HG03060 (cell line): ENCODE results near the gene CABLES1.
"Not testable (repeated sequence)": the region's sequence is repeated elsewhere in the genome, so short reads cannot be mapped to it uniquely, and the experiment has no call there.

Experiments used
- ATAC-seq: cut with Tn5 transposase; IDR thresholded peaks from one replicate; pipeline ENCODE4 v1.9.1; 2021; ENCODE audit warnings: low read depth, moderate number of reproducible peaks; ENCODE audit not compliant: unreplicated experiment

The CABLES1 gene, protein sequence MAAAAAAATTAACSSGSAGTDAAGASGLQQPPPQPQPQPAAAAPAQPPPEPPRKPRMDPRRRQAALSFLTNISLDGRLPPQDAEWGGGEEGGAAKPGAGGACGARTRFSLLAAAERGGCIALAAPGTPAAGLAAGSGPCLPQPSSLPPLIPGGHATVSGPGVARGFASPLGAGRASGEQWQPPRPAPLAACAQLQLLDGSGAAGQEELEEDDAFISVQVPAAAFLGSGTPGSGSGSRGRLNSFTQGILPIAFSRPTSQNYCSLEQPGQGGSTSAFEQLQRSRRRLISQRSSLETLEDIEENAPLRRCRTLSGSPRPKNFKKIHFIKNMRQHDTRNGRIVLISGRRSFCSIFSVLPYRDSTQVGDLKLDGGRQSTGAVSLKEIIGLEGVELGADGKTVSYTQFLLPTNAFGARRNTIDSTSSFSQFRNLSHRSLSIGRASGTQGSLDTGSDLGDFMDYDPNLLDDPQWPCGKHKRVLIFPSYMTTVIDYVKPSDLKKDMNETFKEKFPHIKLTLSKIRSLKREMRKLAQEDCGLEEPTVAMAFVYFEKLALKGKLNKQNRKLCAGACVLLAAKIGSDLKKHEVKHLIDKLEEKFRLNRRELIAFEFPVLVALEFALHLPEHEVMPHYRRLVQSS

DNA sequence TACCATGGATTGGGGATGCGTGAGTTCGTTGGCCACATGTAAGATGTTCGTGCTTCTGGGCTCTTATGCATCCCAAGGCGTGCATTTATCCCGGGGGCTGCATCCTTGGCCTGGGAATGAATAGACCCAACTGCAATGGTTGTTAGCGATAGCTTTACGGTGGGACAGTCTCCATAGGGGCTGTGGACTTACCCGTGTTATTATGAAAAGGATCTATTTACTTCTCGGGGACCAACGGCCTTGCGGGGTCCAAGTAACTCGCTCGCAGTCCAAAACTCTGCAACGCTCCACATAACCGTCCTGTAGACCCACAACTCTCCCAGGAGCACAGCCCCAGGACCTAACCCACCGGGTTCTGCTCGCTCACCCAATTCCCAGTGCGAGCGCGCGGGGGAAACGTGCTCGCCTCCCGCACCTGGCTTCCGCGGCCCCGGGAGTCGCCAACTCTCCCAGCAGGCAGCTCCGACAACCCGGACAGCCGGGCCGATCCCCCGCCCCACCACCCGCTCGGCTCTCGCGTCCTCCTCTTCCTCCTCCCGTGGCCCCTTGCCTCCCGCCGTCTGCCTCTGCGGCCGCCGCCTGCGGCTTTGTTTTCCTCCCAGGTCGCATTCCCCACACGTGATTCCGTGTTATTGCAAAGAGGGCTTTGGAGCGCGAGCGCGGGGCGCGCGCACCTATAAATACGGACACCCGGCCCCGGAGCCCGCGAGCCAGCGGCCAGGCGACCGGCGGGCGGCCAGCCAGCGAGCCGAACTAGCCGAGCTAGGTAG lies at the start of gene CABLES1:
CABLES1 (plus strand) TSS at position 706 of the 770 bp plus-strand sequence. CDS start 278 bp downstream, outside the sequence.
- no peak for ATAC-seq

DNA sequence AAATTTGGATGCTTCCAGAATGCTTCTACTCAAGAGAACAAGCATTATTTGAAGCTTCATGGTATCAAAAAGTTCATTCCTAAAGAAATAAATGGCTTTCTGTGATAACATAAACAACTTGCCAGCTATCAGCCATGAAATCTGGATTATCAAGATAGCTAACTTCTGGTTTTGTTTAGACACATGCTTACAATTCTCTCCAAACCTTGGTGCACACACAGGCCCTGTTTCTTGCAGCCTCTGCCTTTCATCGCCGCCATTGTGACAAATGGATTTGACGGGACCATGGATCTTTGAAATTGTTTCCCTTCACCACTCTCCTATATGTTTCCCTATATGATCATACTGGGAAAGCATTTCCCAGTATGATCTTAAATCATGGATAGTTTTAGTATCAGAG lies 47.9 kb upstream of the CABLES1 start:
- no peak for ATAC-seq

DNA sequence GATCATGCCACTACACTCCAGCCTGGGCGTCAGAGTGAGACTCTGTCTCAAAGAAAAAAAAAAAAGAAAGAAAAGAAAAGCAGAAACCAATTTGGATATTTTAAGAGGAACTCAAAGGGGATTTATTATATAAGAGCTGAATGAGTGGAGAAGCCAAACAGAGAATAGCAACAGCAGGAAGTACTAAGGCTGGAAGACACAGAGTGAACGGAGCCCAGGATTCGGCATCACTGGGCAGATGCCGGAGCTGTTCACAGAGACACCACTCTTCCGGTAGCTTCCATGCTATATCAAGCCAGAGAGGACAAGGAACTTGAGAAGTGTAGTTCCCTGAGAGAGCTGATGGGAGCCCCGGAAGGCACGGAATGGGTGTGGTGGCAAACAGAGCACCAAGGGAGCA lies 47.0 kb upstream of the CABLES1 start:
- ATAC-seq = no peak

DNA sequence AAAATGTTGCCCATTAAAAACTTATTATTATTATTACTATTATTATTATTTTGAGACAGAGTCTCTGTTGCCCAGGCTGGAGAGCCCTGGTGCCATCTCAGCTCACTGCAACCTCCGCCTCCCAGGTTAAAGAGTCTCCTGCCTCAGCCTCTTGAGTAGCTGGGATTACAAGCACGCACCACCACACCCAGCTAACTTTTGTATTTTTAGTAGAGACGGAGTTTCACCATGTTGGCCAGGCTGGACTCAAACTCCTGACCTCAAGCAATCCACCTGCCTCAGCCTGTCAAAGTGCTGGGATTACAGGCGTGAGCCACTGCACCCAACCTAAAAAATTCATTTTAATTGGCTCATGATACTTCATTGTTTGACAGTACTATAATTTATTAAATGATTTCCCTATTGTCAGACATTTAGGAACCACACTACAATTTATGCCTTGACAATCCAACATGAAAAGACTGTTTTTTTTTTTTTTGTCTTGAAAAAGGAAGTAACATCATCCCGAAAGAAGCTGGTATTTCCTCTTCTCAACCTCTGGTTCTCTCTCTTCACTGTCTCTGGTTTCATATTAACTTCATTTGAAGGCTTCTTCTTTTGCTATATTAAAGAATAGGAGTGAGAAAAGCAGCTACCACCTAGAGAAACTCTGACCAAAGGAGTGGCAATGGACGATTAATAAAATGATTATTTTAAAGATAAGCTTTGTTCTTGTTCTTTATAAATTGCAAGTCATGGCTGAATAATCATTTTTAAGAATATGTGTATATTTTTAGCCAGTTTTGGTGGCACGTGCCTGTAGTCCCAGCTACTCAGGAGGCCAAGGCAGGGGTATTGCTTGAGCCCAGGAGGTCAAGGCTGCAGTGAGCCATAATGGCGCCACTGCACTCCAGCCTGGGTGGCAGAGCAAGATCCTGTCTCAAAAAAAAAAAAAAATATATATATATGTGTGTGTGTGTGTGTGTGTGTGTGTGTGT lies 44.0 kb upstream of the CABLES1 start:
- not testable (repeated sequence) for ATAC-seq

DNA sequence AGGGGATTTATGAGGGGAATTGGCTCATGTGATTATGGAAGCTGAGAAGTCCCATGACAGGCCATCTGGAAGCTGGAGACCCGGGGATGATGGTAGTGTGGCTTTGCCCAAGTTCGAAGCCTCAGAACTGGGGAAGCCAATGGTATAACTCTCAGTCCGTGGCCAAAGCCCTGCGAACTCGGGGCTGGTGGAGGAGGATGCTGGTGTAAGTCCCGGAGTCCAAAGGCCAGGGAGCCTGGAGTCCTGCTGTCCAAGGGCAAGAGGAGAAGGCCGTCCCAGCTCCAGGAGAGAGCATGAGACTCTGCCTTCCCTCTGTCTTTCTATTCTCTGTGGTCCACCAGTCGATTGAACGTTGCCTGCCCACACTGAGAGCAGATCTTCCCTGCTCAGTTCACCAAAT lies 43.2 kb upstream of the CABLES1 start:
- no peak for ATAC-seq

DNA sequence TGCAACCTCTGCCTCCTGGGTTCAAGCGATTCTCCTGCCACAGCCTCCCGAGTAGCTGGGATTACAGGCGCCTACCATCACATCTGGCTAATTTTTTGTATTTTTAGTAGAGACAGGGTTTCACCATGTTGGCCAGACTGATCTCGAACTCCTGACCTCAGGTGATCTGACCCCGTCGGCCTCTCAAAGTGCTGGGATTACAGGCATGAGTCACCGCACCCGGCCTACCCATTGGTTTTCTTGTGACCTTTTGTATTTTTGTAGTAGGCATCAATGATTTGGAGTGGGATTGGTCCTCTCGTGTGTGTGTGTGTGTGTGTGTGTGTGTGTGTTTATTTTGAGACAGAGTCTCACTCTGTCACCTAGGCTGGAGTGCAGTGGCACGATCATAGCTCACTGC lies 42.2 kb upstream of the CABLES1 start:
- not testable (repeated sequence) for ATAC-seq

DNA sequence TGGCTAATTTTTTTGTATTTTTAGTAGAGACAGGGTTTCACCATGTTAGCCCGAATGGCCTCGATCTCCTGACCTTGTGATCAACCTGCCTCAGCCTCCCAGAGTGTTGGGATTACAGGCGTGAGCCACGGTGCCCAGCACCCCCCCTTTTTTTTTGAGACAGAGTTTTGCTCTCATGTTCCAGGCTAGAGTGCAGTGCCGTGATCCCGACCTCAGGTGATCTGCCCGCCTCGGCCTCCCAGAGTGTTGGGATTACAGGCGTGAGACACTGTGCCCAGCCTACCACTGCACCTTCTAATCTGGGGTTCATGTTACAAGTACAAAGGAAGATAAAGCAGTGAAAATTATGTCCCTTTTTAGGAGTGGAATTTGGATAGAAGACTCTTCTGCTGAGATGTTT lies 41.5 kb upstream of the CABLES1 start:
- ATAC-seq = no peak

DNA sequence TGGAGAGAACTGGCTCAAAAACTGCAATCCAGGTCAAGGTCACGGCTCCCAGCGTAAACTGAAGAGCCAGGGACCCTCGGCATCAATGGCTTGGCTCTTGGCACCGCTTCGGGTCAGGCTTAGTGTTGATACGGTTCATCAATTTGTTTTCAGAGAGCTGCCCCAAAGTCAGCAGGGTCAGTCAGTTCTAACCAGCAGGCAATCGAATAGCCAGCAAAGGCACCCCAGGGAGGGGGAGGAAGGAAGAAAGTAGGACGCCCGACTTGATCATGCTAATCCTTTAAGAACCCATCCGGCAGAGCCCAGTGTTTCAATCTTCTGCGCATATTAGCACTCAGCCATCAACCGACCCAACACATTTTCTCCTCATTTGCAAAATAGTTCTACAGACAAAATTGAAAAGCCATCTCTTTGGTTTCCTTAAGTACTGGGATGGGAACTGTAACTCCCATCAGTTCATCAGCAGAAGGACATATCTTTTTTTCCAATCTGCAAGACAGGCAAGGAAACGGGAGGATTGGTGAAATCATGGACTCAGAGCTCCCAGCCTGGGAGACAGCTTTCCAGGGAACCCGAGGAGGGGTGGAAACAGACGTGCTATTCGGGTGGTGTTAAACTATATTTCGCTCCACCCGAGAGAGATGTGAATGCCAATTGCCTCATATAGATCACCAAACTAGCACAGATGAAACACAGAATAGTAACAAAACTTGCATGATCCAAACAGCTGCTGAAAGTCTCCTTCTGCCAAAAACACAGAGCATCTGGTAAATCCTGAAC lies 40.7 kb upstream of the CABLES1 start:
- no peak for ATAC-seq

DNA sequence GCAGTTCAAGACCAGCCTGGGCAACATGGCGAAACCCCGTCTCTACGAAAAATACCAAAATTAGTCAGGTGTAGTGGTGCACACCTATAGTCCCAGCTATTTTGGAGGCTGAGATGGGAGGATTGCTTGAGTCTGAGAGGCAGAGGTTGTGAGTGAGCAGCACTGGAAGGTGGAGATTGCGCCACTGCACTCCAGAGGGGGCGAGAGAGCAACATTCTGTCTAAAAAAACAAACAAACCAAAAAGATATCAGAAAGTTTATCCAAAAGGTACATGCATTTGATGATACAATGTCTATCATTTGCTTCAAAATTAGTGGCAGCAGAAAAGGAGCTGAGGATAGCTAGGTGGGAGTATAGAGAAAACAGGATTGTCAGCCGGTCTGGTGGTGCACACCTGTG lies 39.8 kb upstream of the CABLES1 start:
- no peak for ATAC-seq

DNA sequence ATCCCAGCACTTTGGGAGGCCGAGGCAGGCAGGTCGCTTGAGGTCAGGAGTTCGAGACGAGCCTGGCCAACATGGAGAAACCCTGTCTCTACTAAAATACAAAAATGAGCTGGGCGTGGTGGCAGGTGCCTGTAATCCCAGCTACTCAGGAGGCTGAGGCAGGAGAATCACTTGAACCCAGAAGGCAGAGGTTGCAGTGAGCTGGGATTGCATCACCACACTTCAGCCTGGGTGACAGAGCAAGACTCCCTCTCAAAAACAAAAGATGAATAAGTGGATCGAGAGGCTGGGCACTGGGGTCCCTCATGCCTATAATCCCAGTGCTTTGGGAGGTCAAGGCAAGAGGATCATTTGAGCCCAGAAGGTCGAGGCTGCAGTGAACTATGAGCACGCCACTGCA lies 38.3 kb upstream of the CABLES1 start:
- ATAC-seq = not testable (repeated sequence)

DNA sequence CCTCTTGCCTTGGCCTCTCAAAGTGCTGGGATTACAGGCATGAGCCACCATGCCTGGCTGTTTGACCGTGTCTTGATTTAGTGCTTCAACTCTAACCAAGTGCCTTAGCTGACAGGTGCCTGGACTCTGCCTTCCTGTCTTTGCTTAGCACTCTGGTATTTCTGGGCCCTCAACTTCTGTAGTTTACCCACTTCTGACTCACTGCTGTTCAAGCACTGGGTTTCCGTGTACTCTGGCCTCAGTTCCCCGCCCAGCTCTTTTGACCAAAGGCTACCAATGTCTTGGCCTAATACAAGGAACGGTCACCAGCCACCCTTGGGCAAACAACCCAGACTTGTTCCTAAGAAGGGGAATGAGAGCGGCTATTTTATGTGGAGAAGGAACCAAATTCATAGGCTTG lies 35.7 kb upstream of the CABLES1 start:
- ATAC-seq = no peak

DNA sequence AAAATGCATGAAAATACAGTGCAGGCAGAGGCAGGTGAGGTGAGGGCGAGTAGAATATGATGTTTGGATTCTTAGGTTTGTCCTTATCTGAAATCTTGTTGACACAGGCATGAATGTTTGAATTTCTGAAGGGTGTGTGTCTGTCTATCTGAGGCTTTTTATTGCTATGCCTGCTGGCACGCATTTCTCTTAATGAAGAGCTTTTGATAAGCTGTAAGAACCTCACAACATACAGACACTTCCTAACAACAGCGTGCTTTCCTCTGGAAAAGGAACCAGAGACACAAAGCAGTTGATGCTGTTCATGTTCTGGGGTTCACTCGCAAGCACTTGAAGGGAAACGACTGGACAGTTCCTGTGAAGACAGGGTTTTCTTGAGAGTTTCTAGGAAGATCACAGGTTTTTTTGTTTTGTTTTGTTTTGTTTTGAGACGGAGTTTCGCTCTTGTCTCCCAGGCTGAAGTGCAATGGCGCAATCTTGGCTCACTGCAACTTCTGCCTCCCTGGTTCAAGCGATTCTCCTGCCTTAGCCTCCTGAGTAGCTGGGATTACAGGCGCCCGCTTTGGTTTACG lies 33.3 kb upstream of the CABLES1 start:
- ATAC-seq = no peak

DNA sequence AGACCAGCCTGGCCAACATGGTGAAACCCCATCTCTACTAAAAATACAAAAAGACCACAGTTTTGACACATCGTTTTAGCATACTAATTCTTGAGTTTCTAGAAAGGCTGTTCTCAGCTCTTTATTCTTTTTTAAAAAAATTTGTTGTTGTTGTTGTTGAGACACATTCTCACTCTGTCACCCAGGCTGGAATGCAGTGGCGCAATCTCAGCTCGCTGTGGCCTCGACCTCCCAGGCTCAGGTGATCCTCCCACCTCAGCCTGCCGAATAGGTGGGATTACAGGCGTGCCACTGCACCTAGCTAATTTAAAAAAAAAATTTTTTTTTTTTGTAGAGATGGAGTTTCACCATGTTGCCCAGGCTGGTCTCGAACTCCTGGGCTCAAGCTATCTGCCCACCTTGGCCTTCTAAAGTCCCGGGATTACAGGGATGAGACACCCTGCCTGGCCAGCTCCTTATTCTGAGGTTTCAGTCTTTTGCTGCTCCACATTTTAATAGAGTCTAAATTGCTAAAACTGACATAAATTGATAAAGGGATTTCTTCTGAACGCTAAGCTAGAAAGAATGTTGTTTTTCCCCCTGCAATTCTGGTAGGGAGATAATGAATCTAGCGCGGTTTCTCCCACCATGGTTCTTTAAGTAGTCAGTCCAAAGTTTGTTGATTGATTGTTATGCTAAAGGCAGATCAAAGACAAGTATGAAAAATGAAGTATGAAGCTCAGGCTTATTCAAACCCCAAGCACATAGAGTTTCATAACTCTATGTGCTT lies 32.6 kb upstream of the CABLES1 start:
- no peak for ATAC-seq

DNA sequence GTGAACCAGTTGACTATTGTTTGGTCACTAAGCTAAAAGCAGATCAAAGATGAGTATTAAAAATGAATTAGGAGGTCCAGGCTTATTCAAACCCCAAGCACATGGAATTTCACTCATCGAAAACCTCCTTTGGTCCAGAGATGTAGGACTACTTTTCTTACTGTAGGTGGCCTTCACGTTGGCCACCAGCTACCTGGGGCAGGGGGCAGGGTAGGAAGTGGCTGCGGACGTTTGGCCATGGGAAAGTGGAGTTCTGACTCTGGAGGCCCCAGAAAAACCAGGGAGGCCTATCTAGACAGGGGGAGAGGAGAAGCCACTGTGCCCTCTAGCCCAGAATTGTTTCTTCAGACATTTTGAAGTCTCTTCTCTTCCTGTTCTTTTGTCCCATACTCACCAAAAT lies 31.8 kb upstream of the CABLES1 start:
- no peak for ATAC-seq

DNA sequence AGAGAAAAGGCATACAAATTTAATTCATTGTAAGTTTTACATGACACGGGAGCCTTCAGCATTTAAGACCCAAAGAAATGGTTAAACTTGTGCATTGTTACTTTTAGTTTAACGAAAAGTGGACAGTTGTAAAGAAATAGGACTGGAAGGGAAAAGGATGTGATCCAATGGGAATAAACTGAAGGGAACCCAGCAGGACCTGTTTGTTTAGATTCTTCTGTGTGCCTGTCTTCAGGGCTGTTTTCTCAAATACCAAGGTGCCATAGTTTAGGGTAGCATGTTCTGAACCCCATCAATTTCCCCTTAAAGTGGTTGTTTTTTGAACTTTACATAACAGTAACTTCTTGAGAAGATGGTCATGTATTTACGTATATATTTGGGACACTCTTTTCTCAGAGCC lies 30.3 kb upstream of the CABLES1 start:
- no peak for ATAC-seq

DNA sequence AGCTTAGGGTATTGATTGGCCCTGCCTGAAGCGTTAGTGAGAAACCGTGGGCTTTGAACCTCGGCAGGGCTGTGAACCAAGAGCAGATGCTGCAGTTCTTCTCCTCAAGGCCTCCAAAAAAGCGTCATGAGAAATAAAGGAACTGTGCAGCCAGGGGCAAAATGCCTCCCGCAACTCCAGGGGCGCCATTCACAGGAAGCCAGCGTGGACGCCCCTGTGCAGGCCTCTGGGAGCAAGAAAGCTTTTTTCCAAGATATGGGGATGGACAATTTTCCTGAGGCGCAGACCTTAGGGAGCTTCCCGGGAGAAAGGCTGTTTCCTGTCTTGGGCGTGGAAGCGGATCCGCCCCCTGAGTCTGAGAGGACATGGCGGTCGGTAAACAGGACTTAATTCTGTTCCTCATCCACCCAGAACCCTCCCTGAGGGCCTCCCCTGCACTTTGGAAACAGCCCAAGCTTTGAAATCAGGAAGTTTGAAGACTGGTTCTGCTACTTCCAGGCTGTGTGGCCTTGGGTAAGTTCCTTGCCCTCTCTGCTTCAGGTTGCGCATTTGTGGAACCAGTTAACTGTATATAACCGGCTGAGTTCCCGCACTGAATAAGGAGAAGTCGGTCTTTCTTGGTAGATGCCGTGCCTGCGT lies 29.6 kb upstream of the CABLES1 start:
- ATAC-seq = no peak

DNA sequence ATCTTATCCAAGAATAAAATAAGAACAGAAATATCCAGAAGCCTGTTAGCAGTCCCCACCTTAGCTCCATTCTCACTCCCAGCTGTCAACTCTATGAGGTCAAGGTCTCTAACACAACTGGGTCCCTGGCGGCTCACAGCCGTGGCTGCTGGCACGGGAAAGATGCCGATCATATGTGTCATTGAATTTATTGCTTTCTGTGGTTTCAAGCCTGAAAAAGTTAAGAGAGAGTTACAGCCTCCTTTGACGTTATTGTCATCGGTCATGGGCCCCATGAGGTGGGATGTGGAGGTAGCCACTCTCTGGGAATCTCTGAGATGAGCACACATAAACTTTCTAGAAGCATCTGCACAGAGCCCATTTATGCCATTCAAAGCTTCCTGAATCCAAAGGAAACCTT lies 28.7 kb upstream of the CABLES1 start:
- no peak for ATAC-seq

DNA sequence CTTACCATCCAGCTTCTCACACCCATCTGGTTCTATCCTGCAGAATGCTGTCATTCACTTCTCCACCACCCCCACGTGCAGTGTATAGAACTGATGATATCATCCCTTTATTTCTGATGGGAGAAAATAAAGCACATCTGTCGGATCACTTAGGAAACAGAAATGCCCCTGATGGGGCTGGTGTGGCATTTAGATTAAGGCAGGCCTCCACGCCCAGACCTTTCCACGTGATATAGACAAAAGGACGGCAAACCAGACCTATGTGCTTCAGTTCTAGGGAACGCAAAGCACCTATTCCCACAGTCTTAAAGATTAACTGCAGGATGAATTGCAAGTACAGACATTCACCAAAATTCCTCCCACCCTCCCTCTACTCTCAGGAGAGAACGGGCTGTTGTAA lies 27.6 kb upstream of the CABLES1 start:
- no peak for ATAC-seq
